Effector memory CD4-positive, alpha-beta T cell (primary cell): ENCODE results near the gene OR10P1.

Experiments used
- DNase-seq, 3 donors: peaks; one replicate each; pipeline ENCODE4 v3.0.0-alpha.2; 2020
- H3K27ac ChIP-seq: 2 replicates; pipeline ENCODE4 v1.7.0; 2013; ENCODE audit warnings: mild to moderate bottlenecking, low read length, moderate library complexity; ENCODE audit not compliant: insufficient read depth, poor library complexity, severe bottlenecking
- H3K27me3 ChIP-seq: replicated peaks from 2 replicates; pipeline ENCODE4 v1.7.0; 2013; ENCODE audit warnings: mild to moderate bottlenecking, low read length; ENCODE audit not compliant: insufficient read depth, control insufficient read depth, poor library complexity, severe bottlenecking
- H3K36me3 ChIP-seq: 2 replicates; pipeline ENCODE4 v1.7.0; 2013; ENCODE audit warnings: mild to moderate bottlenecking, low read length, moderate library complexity; ENCODE audit not compliant: control insufficient read depth, insufficient read depth
- H3K4me1 ChIP-seq: 2 replicates; pipeline ENCODE4 v1.7.0; 2013; ENCODE audit warnings: low read length, mild to moderate bottlenecking; ENCODE audit not compliant: control insufficient read depth, insufficient read depth, poor library complexity, severe bottlenecking
- H3K4me3 ChIP-seq: 2 replicates; pipeline ENCODE4 v1.7.0; 2013; ENCODE audit warnings: low read length, low read depth, mild to moderate bottlenecking; ENCODE audit not compliant: insufficient read depth, poor library complexity, severe bottlenecking
- H3K9me3 ChIP-seq: 2 replicates; pipeline ENCODE4 v1.7.0; 2013; ENCODE audit warnings: mild to moderate bottlenecking, low read length, moderate library complexity; ENCODE audit not compliant: control insufficient read depth

The OR10P1 gene

DNA sequence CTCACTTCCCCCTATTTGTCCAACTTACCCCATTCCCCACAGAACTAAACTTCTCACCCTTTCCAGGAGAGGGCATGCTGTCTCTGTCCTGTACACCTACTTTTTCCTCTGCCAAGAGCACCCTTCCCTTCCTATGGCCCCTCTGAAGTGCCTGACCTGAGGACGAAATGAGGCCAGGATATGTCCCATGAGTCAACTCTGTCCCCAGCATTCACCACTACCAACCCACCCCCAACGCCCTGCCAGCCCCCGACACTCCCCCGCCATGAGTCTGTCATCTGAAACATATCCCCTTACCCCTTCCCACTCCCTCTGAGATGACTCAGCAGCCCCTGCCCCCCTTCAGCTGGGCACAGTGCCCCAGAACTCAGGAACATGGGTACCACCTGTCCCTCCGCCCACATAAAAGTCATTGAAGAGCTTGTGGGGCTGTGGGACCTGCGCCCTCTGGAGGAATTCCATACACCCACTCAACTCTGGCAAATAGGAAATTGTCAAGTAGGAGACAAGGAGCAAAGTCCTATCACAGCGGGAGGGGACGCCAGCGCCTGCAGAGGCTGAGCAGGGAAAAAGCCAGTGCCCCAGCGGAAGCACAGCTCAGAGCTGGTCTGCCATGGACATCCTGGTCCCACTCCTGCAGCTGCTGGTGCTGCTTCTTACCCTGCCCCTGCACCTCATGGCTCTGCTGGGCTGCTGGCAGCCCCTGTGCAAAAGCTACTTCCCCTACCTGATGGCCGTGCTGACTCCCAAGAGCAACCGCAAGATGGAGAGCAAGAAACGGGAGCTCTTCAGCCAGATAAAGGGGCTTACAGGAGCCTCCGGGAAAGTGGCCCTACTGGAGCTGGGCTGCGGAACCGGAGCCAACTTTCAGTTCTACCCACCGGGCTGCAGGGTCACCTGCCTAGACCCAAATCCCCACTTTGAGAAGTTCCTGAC lies 44.7 kb downstream of the OR10P1 start:
- no peaks in the 10 kb centered on the region for H3K36me3 ChIP-seq
- H3K27ac ChIP-seq = no peak overlapping the region
- DNase-seq = no peak
- no peaks in the 10 kb centered on the region for H3K4me1 ChIP-seq
- no peak overlapping the region for H3K4me3 ChIP-seq
- H3K9me3 ChIP-seq = no peaks in the 10 kb centered on the region
- peaks cover 10% of the 10 kb centered on the region for H3K27me3 ChIP-seq

DNA sequence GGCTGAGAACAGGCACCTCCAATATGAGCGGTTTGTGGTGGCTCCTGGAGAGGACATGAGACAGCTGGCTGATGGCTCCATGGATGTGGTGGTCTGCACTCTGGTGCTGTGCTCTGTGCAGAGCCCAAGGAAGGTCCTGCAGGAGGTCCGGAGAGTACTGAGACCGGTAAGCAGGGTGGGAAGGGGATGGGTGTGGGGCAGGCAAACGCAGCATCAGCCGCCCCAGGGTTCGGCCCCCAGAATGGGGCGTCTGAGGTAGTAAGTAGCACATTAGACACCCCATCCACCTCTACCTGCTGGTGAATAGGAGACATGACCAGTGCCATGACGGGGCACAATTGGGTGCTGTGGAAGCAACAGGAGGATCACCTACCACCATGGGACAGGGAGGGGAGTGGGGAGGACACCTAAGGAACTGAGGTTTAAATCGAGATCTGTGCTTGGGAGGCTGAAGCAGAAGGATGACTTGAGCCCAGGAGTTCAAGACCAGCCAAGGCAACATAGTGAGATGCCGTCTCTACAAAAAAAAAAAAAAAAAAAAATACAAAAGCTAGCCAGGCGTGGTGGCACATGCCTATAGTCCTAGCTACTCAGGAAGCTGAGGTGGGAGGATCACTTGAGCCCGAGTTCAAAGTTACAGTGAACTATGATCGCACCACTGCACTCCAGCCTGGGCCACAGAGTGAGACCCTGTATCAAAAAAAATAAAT lies 45.5 kb downstream of the OR10P1 start:
- Histone ChIP-seq H3K4me3 (no peak overlapping the region), H3K9me3 (no peaks in the 10 kb centered on the region), H3K4me1 (no peaks in the 10 kb centered on the region), H3K36me3 (no peaks in the 10 kb centered on the region), H3K27me3 (peaks cover 10% of the 10 kb centered on the region), H3K27ac (no peak overlapping the region)
- no peak for DNase-seq

- no peak for DNase-seq
- Histone ChIP-seq H3K4me3 (no peak overlapping the region), H3K27ac (no peak overlapping the region), H3K27me3 (peaks cover 10% of the 10 kb centered on the region), H3K36me3 (no peaks in the 10 kb centered on the region), H3K4me1 (no peaks in the 10 kb centered on the region), H3K9me3 (no peaks in the 10 kb centered on the region)
Observed at GRCh38 chr12:55683676-55684075, 47.0 kb downstream of the OR10P1 start.

- H3K4me1 ChIP-seq = no peaks in the 10 kb centered on the region
Observed at GRCh38 chr12:55684761-55685370, 48.2 kb downstream of the OR10P1 start.

DNA sequence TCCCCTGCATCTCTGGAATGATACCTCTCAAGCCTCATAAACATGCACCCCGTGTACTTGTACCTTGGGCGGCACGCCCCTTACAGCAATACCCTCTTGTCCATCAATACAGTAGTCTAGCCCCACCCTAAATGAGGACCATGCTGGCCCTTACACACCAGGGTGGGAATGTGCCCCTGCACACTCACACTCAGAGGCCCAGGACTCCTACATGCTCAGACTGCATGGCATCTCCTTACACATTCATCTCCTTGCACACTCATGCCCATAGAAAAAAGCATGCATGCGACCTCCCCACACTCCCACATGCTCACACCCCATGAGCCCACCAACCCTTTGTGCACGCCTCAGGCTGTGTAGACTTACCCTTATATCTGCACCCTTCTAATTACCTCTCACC lies 49.0 kb downstream of the OR10P1 start:
- H3K4me1 ChIP-seq = no peaks in the 10 kb centered on the region
- no peak for DNase-seq
- no peaks in the 10 kb centered on the region for H3K9me3 ChIP-seq
- peaks cover 7% of the 10 kb centered on the region for H3K27me3 ChIP-seq
- no peaks in the 10 kb centered on the region for H3K36me3 ChIP-seq
- H3K27ac ChIP-seq = no peak overlapping the region
- H3K4me3 ChIP-seq = no peak overlapping the region

More at GRCh38 chr12:55684761-55685370, 48.2 kb downstream of the OR10P1 start:
- H3K27ac ChIP-seq = no peak overlapping the region
- H3K36me3 ChIP-seq = no peaks in the 10 kb centered on the region
- H3K27me3 ChIP-seq = peaks cover 10% of the 10 kb centered on the region
- no peak for DNase-seq
- no peaks in the 10 kb centered on the region for H3K9me3 ChIP-seq
- H3K4me3 ChIP-seq = no peak overlapping the region

DNA sequence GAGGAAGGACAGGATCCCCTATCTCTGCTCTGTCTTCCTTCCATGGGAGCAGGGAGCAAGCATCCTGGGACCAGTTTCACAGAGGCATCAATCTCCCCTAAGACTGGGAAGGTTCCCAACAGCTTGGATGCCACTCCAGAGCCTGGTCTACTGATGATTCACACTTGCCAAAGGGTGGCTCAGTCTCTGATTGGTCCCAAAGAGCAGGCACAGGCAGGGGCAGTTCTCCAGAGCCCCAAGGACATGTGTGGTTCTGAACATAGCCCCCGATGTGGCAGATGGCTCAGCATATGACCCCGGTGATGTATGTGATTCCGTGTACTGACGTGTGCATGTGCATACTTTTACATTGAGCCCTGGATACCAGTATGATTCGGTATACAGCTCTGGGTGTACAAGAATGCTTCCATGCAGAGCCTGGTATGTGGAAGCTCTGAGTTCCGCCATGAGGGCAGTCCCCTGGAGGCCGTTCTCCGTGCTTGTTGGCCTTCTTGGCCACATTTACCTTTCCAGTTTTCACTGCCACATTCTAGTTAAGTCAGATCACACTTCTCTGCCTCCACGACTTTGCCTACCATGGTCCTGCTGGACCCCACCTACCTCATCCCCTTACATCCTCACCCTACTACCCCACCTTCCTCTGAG lies 49.8 kb downstream of the OR10P1 start:
- peaks cover 3% of the 10 kb centered on the region for H3K27me3 ChIP-seq
- H3K4me1 ChIP-seq = no peaks in the 10 kb centered on the region
- no peaks in the 10 kb centered on the region for H3K9me3 ChIP-seq
- DNase-seq = no peak
- no peak overlapping the region for H3K27ac ChIP-seq
- no peaks in the 10 kb centered on the region for H3K36me3 ChIP-seq
- no peak overlapping the region for H3K4me3 ChIP-seq
